K562 (cell line): ENCODE measurements around the gene RHOC. TPM values are rescaled to one million over a fixed set of nuclear protein-coding genes. Genes with fewer than 3 reads are reported as not detected.

Experiments used
- CCNT2 ChIP-seq: IDR thresholded peaks from 2 replicates; pipeline ENCODE4 v1.6.1; 2011; ENCODE audit warnings: borderline replicate concordance, low read depth, mild to moderate bottlenecking, moderate library complexity, mixed read lengths, low read length; ENCODE audit not compliant: insufficient read length; ENCODE audit errors: extremely low read depth
- CREM ChIP-seq: IDR thresholded peaks from 2 replicates; pipeline ENCODE4 v1.6.1; 2014; ENCODE audit warnings: antibody characterized with exemption, low read depth
- ETV6 ChIP-seq, 3 experiments: fragments of 150-350 bp in 1 of 3; sonication (generic) in 1 of 3; formaldehyde crosslinking in 1 of 3; IDR thresholded peaks; 2 replicates each; pipeline versions ENCODE4 v1.6.1 to v1.8.0; 2014 to 2022; ENCODE audit warnings: borderline replicate concordance in 2 of 3, low read depth in 2 of 3, antibody characterized with exemption in 1 of 3, low read length in 1 of 3, mild to moderate bottlenecking in 1 of 3, missing genetic modification reagents in 1 of 3
- HDAC8 ChIP-seq: fragments of 450-650 bp; IDR thresholded peaks from 2 replicates; pipeline ENCODE4 v1.6.1; 2016; ENCODE audit warnings: mild to moderate bottlenecking, missing genetic modification characterization, moderate library complexity, missing compliant biosample characterization
- KAT8 ChIP-seq: fragments of 450-650 bp; IDR thresholded peaks from 2 replicates; pipeline ENCODE4 v1.6.1; 2016; ENCODE audit warnings: low read depth, mild to moderate bottlenecking
- MEIS2 ChIP-seq: fragments of 450-650 bp; IDR thresholded peaks from 2 replicates; pipeline ENCODE4 v1.6.1; 2014; ENCODE audit warnings: mild to moderate bottlenecking; ENCODE audit not compliant: partially characterized antibody
- NFRKB ChIP-seq: fragments of 450-650 bp; IDR thresholded peaks from 2 replicates; pipeline ENCODE4 v1.6.1; 2016; ENCODE audit warnings: low read depth
- NFXL1 ChIP-seq: fragments of 450-650 bp; formaldehyde crosslinking; IDR thresholded peaks from 2 replicates; pipeline ENCODE4 v1.4.0; 2021; ENCODE audit warnings: mild to moderate bottlenecking
- POLR2A ChIP-seq: fragments of 450-650 bp; conservative IDR thresholded peaks from 2 replicates; pipeline ENCODE4 v1.6.1; 2016
- POLR2AphosphoS2 ChIP-seq: IDR thresholded peaks from 2 replicates; pipeline ENCODE4 v1.6.1; 2012; ENCODE audit warnings: low read length, improper control_type of control experiment
- RBFOX2 ChIP-seq: fragments of 200-400 bp; formaldehyde crosslinking; IDR thresholded peaks from 2 replicates; pipeline ENCODE4 v1.6.1; 2017; ENCODE audit warnings: low read depth, mild to moderate bottlenecking, low read length, moderate library complexity
- RBM14 ChIP-seq: fragments of 200-400 bp; formaldehyde crosslinking; IDR thresholded peaks from 2 replicates; pipeline ENCODE4 v1.6.1; 2018; ENCODE audit warnings: low read depth, mild to moderate bottlenecking, low read length, moderate library complexity, borderline replicate concordance; ENCODE audit not compliant: insufficient read depth
- RBM15 ChIP-seq: fragments of 200-400 bp; formaldehyde crosslinking; IDR thresholded peaks from 2 replicates; pipeline ENCODE4 v1.6.1; 2018; ENCODE audit warnings: mild to moderate bottlenecking, low read length, moderate library complexity; ENCODE audit not compliant: insufficient read depth
- SUPT5H ChIP-seq: fragments of 450-650 bp; IDR thresholded peaks from 2 replicates; pipeline ENCODE4 v1.6.1; 2016
- TAF1 ChIP-seq: IDR thresholded peaks from 2 replicates; pipeline ENCODE4 v1.6.1; 2011; ENCODE audit warnings: mild to moderate bottlenecking, low read length, moderate library complexity; ENCODE audit not compliant: insufficient read depth, control insufficient read depth, severe bottlenecking; ENCODE audit errors: extremely low read depth
- TEAD2 ChIP-seq: fragments of 450-650 bp; IDR thresholded peaks from 2 replicates; pipeline ENCODE4 v1.6.1; 2016; ENCODE audit warnings: missing genetic modification characterization, control low read depth, missing compliant biosample characterization
- THAP12 ChIP-seq: fragments of 250-450 bp; sonication (Bioruptor Pico); IDR thresholded peaks from 2 replicates; pipeline ENCODE4 v1.9.0; 2021; ENCODE audit warnings: mild to moderate bottlenecking, inconsistent platforms
- TOE1 ChIP-seq, 2 experiments: fragments of 450-650 bp in 1 of 2; sonication (generic) in 1 of 2; formaldehyde crosslinking in 1 of 2; IDR thresholded peaks; 2 replicates each; pipeline versions ENCODE4 v1.7.1 to v1.8.0; 2016 to 2022; ENCODE audit warnings: borderline replicate concordance in 2 of 2, mild to moderate bottlenecking in 2 of 2, antibody characterized with exemption in 1 of 2, inconsistent platforms in 1 of 2, low read depth in 1 of 2, missing genetic modification reagents in 1 of 2, moderate library complexity in 1 of 2
- TRIM24 ChIP-seq, 2 experiments: fragments of 450-650 bp; IDR thresholded peaks; 2 replicates each; pipeline ENCODE4 v1.6.1; 2016
- ZBTB26 ChIP-seq: fragments of 450-650 bp; formaldehyde crosslinking; IDR thresholded peaks from 2 replicates; pipeline ENCODE4 v1.4.0; 2022; ENCODE audit warnings: missing genetic modification characterization
- ZNF133 ChIP-seq: fragments of 250-450 bp; sonication (Bioruptor Pico); IDR thresholded peaks from 2 replicates; pipeline ENCODE4 v1.4.0; 2020; ENCODE audit warnings: mild to moderate bottlenecking
- ZNF146 ChIP-seq: IDR thresholded peaks from one replicate; pipeline ENCODE4 v1.6.1; 2018; ENCODE audit warnings: missing compliant biosample characterization; ENCODE audit not compliant: unreplicated experiment
- ZNF212 ChIP-seq: fragments of 450-650 bp; formaldehyde crosslinking; IDR thresholded peaks from 2 replicates; pipeline ENCODE4 v1.4.0; 2020; ENCODE audit warnings: mild to moderate bottlenecking
- ZNF282 ChIP-seq: sonication (generic); formaldehyde crosslinking; IDR thresholded peaks from 2 replicates; pipeline ENCODE4 v1.8.1; 2023; ENCODE audit warnings: missing genetic modification reagents
- ZNF436 ChIP-seq: fragments of 250-450, 450-650 bp; sonication (Bioruptor Pico); formaldehyde crosslinking; IDR thresholded peaks from 2 replicates; pipeline ENCODE4 v1.7.0; 2020; ENCODE audit warnings: mild to moderate bottlenecking
- ZNF551 ChIP-seq: fragments of 250-450 bp; sonication (Bioruptor Pico); IDR thresholded peaks from 2 replicates; pipeline ENCODE4 v1.5.0; 2021; ENCODE audit warnings: mild to moderate bottlenecking, moderate library complexity
- ZNF695 ChIP-seq: fragments of 450-650 bp; formaldehyde crosslinking; IDR thresholded peaks from 2 replicates; pipeline ENCODE4 v1.4.0; 2020; ENCODE audit warnings: mild to moderate bottlenecking, moderate library complexity
- polyA plus RNA-seq, 8 experiments: library from polyadenylated mRNA; depleted of rRNA in 4 of 8; stranded (reverse) in 5 of 8; unstranded in 3 of 8; fragments of >200 nt; fragmentation: Nextera tagmentation in 2 of 8; fragmentation: Illumina TruSeq in 1 of 8; extraction: Ambion mirVana in 2 of 8; extraction: Trizol in 1 of 8; gene quantifications; 2 replicates each; pipeline versions ENCODE4 v1.2.1 to v1.2.3, GENCODE V29; 2011 to 2014; ENCODE audit warnings: inconsistent platforms in 1 of 8, missing spikeins in 1 of 8
- total RNA-seq, 7 experiments: library from RNA; depleted of rRNA in 6 of 7; stranded (reverse); fragments of >200 nt in 6 of 7; fragmentation: Illumina TruSeq in 2 of 7; extraction: Trizol in 2 of 7; gene quantifications; 2 replicates each; pipeline versions ENCODE4 v1.2.1 to v1.2.3, GENCODE V29; 2011 to 2021; ENCODE audit warnings: low replicate concordance in 1 of 7

Gene RHOC
- total and polyA plus RNA-seq, 9 of the 15 experiments (the other 6 are each of a cell fraction or from before 2014, with no cell fraction given) = 35.2 to 364 (median 204) TPM

- TF ChIP-seq ETV6 (IDR thresholded peaks at IDR 0.05; ENCODE audit: borderline replicate concordance in 1 of 2, low read depth in 2 of 2, low read length in 1 of 2) (no peak), ETV6 (CRISPR knock-in tag; IDR thresholded peaks at IDR 0.05; ENCODE audit: borderline replicate concordance) (no peak), RBM15 (no peak), SUPT5H (peak; percentile 77), NFXL1 (CRISPR knock-in tag) (no peak), CCNT2 (no peak), MEIS2 (no peak), RBFOX2 (peak; percentile 86), ZNF551 (CRISPR knock-in tag) (no peak), RBM14 (no peak), POLR2AphosphoS2 (no peak), KAT8 (no peak), TOE1 (IDR thresholded peaks at IDR 0.05; ENCODE audit: borderline replicate concordance) (peak; percentile 64; the same call in 1 of the 2 replicates), TOE1 (CRISPR knock-in tag; IDR thresholded peaks at IDR 0.05; ENCODE audit: borderline replicate concordance, low read depth) (no peak), HDAC8 (tag) (no peak), TAF1 (peak; percentile 93), TEAD2 (no peak), ZNF212 (no peak), POLR2A (peak; percentile 76), ZNF695 (no peak), ZNF436 (CRISPR knock-in tag) (no peak), TRIM24 (IDR thresholded peaks at IDR 0.05) (no peak), NFRKB (no peak), ZNF282 (CRISPR knock-in tag) (no peak), ZNF133 (CRISPR knock-in tag) (no peak), ZNF146 (CRISPR knock-in tag) (no peak), ZBTB26 (CRISPR knock-in tag) (peak; percentile 88; the same call in 1 of the 2 replicates), CREM (peak; percentile 5; the same call in 1 of the 2 replicates), THAP12 (CRISPR knock-in tag) (no peak)
Measured at GRCh38 chr1:112706505-112707220, at the start of gene RHOC (continued).
